ENCODE results near the gene PDPN. TPM values are rescaled to one million over a fixed set of nuclear protein-coding genes. Genes with fewer than 3 reads are reported as not detected.

Gene PDPN
- total and polyA plus RNA-seq, 2 of the 4 experiments (the other 2 are of a cell fraction) = 0.31 TPM; not detected in 1

- no peak overlapping the region for H3K4ac ChIP-seq (ENCODE audit: low read depth, low read length)
- TF ChIP-seq BHLHE40 (IDR thresholded peaks at IDR 0.05; ENCODE audit: low read depth, low read length) (no peak), USF2 (IDR thresholded peaks at IDR 0.05; ENCODE audit: low read depth, low read length) (no peak), CEBPB (IDR thresholded peaks at IDR 0.05; ENCODE audit: low read depth, low read length) (0 out of 2 replicates have a peak, but pooled peaks have one; percentile 26)
- POLR2A ChIA-PET (ENCODE audit: unreplicated experiment) = no interaction called here
- no peak overlapping the region for H2BK15ac ChIP-seq (ENCODE audit: low read depth, low read length)
- no peak overlapping the region for H3K4me2 ChIP-seq (ENCODE audit: low read depth, low read length)
- dilution Hi-C loops (cut with HindIII; ENCODE audit: low sequenced_read_pairs, unreplicated experiment) (no loop called here), in situ Hi-C loops (cut with MboI; ENCODE audit: low sequenced_read_pairs) (no loop called here), intact Hi-C loops (cut with micrococcal nuclease) (loop anchor here (2.0 kb wide), 1 partner anchor 87 kb away; no protein-coding TSS in a partner anchor)
- no peaks in the 10 kb centered on the region for H3K4me1 ChIP-seq (ENCODE audit: control insufficient read depth, insufficient read depth, low read length)
- H3K18ac ChIP-seq (ENCODE audit: low read depth, low read length) = no peak overlapping the region
- H3K23ac ChIP-seq (ENCODE audit: low read depth, low read length) = no peak overlapping the region
- no peaks in the 10 kb centered on the region for H3K36me3 ChIP-seq (ENCODE audit: control insufficient read depth, insufficient read depth, low read length)
- H2AK5ac ChIP-seq (ENCODE audit: low read depth, low read length) = no peak overlapping the region
- H4K20me1 ChIP-seq (ENCODE audit: insufficient read depth, low read length) = no peaks in the 10 kb centered on the region
- H4K91ac ChIP-seq (ENCODE audit: insufficient read depth, low read depth, low read length) = no peak overlapping the region
- ATAC-seq (ENCODE audit: low read depth) = no peak
- DNase-seq = no peak
- H3K9me3 ChIP-seq (ENCODE audit: control insufficient read depth, insufficient read depth, low read length) = 0 out of 2 replicates have a peak, but pooled peaks cover 2% of the 10 kb centered on the region
- no peak overlapping the region for H2AFZ ChIP-seq (replicated peaks; ENCODE audit: low read length, poor library complexity)
- H3K9me1 ChIP-seq (ENCODE audit: insufficient read depth, low read length) = no peaks in the 10 kb centered on the region
- no peak overlapping the region for H3K56ac ChIP-seq (ENCODE audit: extremely low read depth, insufficient read depth, low read length)
- no peaks in the 10 kb centered on the region for H3K27me3 ChIP-seq (ENCODE audit: control insufficient read depth, insufficient read depth, low read length)
- H3K9ac ChIP-seq (ENCODE audit: low read depth, low read length) = no peak overlapping the region
- 75% methylated on average over 2 of the region's 4 CpGs; no CpG with 5 or more reads in 1 of the 2 experiments for WGBS, 2 experiments (ENCODE audit: extremely low coverage in 2 of 2, insufficient read length in 1 of 2)
- no peak overlapping the region for H4K8ac ChIP-seq (ENCODE audit: low read depth in 2 of 2, low read length in 2 of 2)
- no peak overlapping the region for H4K5ac ChIP-seq (ENCODE audit: low read depth, low read length)
- no peaks in the 10 kb centered on the region for H3K79me1 ChIP-seq (ENCODE audit: low read depth in 1 of 2, low read length in 2 of 2)
- no peak overlapping the region for H3K27ac ChIP-seq (ENCODE audit: insufficient read depth, low read length)
- no peak overlapping the region for H2BK5ac ChIP-seq (ENCODE audit: low read depth, low read length, poor library complexity, severe bottlenecking)
- H3K4me3 ChIP-seq (ENCODE audit: insufficient read depth, low read depth, low read length) = no peak overlapping the region
- no peak overlapping the region for H2AK9ac ChIP-seq (replicated peaks; ENCODE audit: low read depth, low read length, poor library complexity)
- CTCF ChIA-PET = no interaction called here
- H3K14ac ChIP-seq (replicated peaks; ENCODE audit: low read depth, low read length) = no peak overlapping the region
- no TSS peak for BruUV-seq (replicated peaks)
- H2BK20ac ChIP-seq (ENCODE audit: low read depth, low read length) = no peak overlapping the region
- H2BK120ac ChIP-seq (ENCODE audit: low read depth, low read length) = no peak overlapping the region
Measured at GRCh38 chr1:13663969-13664368, 80.3 kb downstream of the PDPN start.

All from IMR-90 (cell line).